DMS114 treated with DMSO at 0.1 percent for 48 hours (cell line): ENCODE results near the gene SMCO4.
"Not testable (repeated sequence)": the region's sequence is repeated elsewhere in the genome, so short reads cannot be mapped to it uniquely, and the experiment has no call there.

ENCODE experiments used
- DNase-seq: peaks from one replicate; lab custom pipeline; 2025; ENCODE audit not compliant: unreplicated experiment; lab: John Stamatoyannopoulos, UW

SMCO4 gene

GRCh38 chr11:93478841-93479240, 64.3 kb downstream of the SMCO4 start:
- no peak for DNase-seq

GRCh38 chr11:93477684-93478234, 65.4 kb downstream of the SMCO4 start:
- no peak for DNase-seq

GRCh38 chr11:93476796-93477195, 66.4 kb downstream of the SMCO4 start:
- DNase-seq: no peak

- no peak for DNase-seq
These were observed 69.1 kb downstream of the SMCO4 start for GRCh38 chr11:93474123-93474522.

GRCh38 chr11:93468290-93468689, 74.9 kb downstream of the SMCO4 start:
- no peak for DNase-seq

GRCh38 chr11:93467054-93467453, 76.1 kb downstream of the SMCO4 start:
- DNase-seq: no peak

- no peak for DNase-seq
These were observed 78.2 kb downstream of the SMCO4 start for GRCh38 chr11:93464927-93465540.

GRCh38 chr11:93463666-93464065, 79.5 kb downstream of the SMCO4 start:
- not testable (repeated sequence) for DNase-seq

GRCh38 chr11:93458286-93458685, 84.9 kb downstream of the SMCO4 start:
- DNase-seq: no peak

- DNase-seq: no peak
These were observed 98.5 kb downstream of the SMCO4 start for GRCh38 chr11:93444617-93445073.

- DNase-seq: not testable (repeated sequence)
These were observed 100.0 kb downstream of the SMCO4 start for GRCh38 chr11:93443232-93443631.

GRCh38 chr11:93432247-93432646, 110.9 kb downstream of the SMCO4 start:
- no peak for DNase-seq
